Amygdala (tissue), 56 donors: ENCODE data around the gene NFATC2.

ENCODE experiments used
- DNase-seq, 56 donors: peaks; one replicate each; lab custom pipeline; 2025; lab: John Stamatoyannopoulos, UW

The NFATC2 gene

GRCh38 chr20:51439160-51439689, 103.3 kb downstream of the NFATC2 start:
- DNase-seq: no peak

GRCh38 chr20:51438136-51438535, 104.4 kb downstream of the NFATC2 start:
- no peak for DNase-seq

GRCh38 chr20:51437182-51437924, 105.2 kb downstream of the NFATC2 start:
- no peak for DNase-seq

- no peak for DNase-seq
Observed at GRCh38 chr20:51434580-51435247, 107.8 kb downstream of the NFATC2 start.

- no peak for DNase-seq
Observed at GRCh38 chr20:51434026-51434425, 108.5 kb downstream of the NFATC2 start.

GRCh38 chr20:51432875-51433274, 109.6 kb downstream of the NFATC2 start:
- no peak for DNase-seq

- DNase-seq: no peak
Observed at GRCh38 chr20:51432251-51432784, 110.2 kb downstream of the NFATC2 start.

GRCh38 chr20:51431321-51431720, 111.2 kb downstream of the NFATC2 start:
- DNase-seq: peak in 1 of 56 donors; percentile 7

- no peak for DNase-seq
Observed at GRCh38 chr20:51430198-51430950, 112.1 kb downstream of the NFATC2 start.

- no peak for DNase-seq
Observed at GRCh38 chr20:51429696-51430095, 112.8 kb downstream of the NFATC2 start.

GRCh38 chr20:51429144-51429482, 113.4 kb downstream of the NFATC2 start:
- DNase-seq: no peak

- no peak for DNase-seq
Observed at GRCh38 chr20:51428401-51429143, 113.9 kb downstream of the NFATC2 start.

- no peak for DNase-seq
Observed at GRCh38 chr20:51427651-51428291, 114.7 kb downstream of the NFATC2 start.

GRCh38 chr20:51426718-51427650, 115.5 kb downstream of the NFATC2 start:
- no peak for DNase-seq

GRCh38 chr20:51425347-51426106, 117.0 kb downstream of the NFATC2 start:
- no peak for DNase-seq

- DNase-seq: no peak
Observed at GRCh38 chr20:51424270-51425117, 118.0 kb downstream of the NFATC2 start.

GRCh38 chr20:51423810-51424209, 118.7 kb downstream of the NFATC2 start:
- DNase-seq: no peak
